Middle frontal gyrus (tissue), 1 donor: ENCODE data around the gene BIK.

Experiments used
- DNase-seq: peaks from one replicate; pipeline ENCODE4 v3.0.0-alpha.2; 2015; ENCODE audit warnings: low spot score; ENCODE audit errors: extremely low spot score

BIK gene, protein sequence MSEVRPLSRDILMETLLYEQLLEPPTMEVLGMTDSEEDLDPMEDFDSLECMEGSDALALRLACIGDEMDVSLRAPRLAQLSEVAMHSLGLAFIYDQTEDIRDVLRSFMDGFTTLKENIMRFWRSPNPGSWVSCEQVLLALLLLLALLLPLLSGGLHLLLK

GRCh38 chr22:43110444-43110926 lies at the start of gene BIK:
Gene BIK, plus strand, starts transcription at chr22:43110750. Its CDS starts 13,273 bp downstream, at chr22:43124023.
- no peak for DNase-seq

DNA sequence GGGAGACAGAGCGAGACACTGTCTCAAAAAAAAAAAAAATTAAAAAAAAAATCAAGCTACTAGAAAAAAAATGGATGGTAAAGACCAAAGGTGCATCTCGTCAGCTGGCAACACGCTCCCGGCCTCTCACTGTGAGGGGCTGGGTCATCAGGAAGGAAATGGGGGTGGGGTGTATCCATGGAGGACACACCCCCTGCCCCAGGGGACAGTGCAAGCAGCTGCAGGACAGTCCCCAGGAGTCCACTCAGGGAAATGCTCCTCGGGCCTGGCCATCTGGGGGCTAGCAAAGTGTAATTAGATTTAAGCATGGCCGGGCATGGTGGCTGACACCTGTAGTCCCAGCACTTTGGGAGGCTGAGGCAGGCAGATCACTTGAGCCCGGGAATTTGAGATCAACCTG lies 44.4 kb upstream of the BIK start:
- DNase-seq, result no peak

GRCh38 chr22:43066844-43067385 lies 43.6 kb upstream of the BIK start:
- no peak for DNase-seq

DNA sequence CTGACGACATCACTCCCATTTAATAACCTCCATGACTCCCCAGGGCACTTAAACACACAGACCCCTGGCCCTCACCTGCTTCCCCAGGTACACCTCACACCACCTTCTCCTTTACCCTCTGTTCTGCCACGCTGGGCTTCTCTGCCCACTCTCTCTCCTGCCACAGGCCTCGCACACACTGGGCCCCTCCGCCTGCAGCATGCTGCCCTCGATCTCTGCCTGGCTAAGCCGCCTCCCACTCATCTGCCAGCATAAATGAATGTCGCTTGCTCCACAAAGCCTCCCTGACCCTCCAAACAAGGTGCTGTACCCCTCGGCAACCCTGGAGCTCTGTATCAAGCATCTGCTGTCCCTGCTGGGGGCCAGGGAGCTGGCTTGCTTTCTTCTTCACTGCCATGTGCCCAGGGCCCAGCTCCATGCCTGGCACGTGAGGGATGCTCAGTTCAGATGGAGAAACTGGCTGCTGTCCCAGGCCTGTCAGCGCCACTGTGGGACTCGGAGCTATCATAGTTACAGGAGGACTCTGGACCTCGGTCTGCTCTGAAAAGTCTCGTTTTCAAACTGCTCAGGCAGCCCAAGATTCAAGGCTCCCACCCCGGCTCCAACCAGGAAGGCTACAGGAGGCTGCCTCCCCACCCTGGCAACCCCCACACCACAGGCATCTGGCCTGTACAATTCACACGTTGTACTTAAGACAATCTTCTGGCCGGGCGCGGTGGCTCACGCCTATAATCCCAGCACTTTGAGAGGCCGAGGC lies 33.3 kb upstream of the BIK start:
- DNase-seq, result no peak

DNA sequence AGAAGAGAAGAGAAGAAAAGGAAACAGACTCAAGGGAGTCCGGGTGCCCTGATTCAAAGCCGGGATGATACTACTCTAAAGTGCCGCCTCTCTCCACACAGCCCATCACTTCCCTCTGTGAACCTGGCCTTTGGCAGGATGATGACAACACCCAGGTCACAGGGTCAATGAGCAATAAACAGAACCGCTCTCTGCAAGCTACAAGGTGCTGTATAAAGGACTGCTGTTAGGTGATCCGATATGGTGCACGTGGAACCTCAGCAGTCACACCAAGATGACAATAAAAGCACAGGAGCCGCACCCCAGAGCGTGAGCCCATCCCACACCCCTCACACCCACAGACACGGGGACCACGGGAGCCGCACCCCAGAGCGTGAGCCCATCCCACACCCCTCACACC lies 32.0 kb upstream of the BIK start:
- no peak for DNase-seq

GRCh38 chr22:43079742-43080141 lies 30.8 kb upstream of the BIK start:
- DNase-seq, result no peak

DNA sequence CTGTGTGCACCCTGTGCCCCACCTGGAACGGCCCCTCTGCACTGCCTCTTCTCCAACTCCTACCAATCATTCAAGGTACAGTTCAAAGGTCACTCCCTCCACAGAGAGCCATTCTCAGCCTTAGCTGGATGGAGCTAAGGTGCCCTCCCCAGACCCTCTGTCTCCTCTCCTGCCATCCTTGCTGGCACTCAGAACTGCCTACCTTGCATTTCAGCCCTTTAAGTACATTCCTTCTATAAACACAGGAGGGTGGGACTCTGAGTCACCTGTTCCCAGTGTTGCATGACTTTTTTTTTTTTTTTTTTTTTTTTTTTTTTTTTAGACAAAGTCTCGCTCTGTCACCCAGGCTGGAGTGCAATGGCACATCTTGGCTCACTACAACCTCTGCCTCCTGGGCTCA lies 29.9 kb upstream of the BIK start:
- DNase-seq, result no peak

- DNase-seq, result no peak
Measured at GRCh38 chr22:43081968-43082367, 28.6 kb upstream of the BIK start.

GRCh38 chr22:43085658-43086606 lies 24.6 kb upstream of the BIK start:
- DNase-seq, result no peak

DNA sequence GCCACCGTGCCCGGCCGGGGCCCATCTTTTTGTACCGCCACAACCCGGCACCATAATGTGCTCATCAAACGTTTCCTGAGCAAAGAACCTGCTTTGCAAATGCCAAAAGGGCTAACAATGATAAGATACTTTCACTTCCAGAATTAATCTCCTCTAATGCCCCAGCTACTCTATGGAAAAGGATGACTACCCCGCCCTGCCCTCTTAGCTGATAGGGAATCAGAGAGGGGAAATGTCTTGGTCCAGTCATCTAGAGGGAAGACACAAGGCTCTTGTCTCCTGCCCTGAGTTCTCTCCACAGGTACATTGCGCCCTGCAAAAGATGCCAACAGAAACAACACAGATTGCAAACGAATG lies 21.9 kb upstream of the BIK start:
- DNase-seq, result no peak

DNA sequence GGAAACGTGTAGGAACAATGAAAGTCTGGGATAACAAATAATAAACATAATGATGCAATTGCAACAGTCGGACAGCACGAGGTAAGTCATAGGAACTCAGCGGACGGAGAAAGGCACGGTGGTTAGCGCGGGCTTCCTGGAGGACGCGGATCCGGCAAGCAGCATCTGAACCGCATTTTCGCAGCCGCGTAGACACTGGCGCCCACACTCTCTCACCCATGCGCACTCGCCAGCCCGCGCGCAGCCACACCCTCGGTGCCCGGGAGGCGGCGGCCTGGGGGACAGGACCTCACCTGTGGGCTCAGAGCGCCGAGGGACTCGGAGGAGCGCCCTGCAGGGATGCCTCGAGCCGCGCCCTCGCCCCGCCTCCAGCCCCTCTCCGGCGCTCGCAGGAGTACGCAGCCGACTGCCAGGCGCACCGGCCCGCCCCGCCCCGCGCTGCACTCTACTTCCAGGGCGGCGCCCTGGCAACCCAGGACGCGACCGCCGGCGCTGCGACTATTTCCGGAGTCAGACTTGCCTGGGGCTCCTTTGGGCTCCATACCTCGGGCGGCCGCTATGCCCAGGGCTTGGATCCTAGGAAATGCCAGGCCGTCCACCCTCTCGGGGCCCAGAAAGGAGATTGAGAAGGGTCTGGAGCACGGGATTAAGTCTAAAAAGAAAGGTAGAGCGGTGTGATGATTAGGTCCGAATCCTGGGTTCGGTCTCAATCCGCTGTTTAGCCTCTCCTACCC lies 21.4 kb upstream of the BIK start, which contains the start of gene TTLL1:
Gene TTLL1, minus strand, starts transcription at position 408 of the 734 bp plus-strand sequence. CDS start 13,805 bp downstream, outside the sequence.
- DNase-seq, result peak; percentile 78

GRCh38 chr22:43090130-43090789 lies 20.3 kb upstream of the BIK start:
- peak; percentile 20 for DNase-seq

DNA sequence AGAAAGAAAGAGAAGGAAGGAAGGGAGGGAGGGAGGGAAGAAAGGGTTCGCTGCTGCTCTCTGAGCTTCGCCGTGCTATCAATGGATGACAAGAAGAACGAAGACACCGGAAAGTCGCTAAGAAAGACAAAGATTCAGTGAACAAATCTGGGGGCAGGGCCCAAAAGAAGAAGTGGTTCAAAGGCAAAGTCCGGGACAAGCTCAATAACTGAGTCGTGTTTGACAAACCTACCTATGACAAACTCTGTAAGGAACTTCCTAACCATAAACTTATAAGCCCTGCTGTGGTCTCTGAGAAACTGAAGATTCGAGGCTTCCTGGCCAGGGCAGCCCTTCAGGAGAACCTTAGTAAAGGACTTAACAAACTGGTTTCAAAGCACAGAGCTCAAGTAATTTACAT lies 18.5 kb upstream of the BIK start:
- no peak for DNase-seq

DNA sequence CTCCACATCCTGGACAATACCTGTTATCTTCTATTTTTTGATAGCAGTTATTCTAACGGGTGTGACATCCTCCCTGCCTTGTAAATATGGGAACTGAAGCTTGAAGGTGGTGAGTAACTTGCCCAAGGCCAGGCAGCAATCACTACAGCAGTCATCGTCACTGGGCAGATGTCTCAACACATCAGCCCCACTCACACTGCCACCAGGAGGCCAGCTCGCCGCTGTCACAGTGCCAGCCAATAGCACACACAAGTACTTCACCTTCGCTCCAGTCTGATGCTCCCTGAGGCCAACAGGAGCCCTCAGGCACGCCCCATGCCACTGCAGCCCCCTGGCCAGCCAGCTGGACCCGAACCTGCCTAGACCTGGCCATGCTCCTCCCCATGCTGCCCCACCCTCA lies 16.5 kb upstream of the BIK start:
- DNase-seq, result no peak

GRCh38 chr22:43094551-43094950 lies 16.0 kb upstream of the BIK start:
- DNase-seq, result no peak

- DNase-seq, result no peak
Measured at GRCh38 chr22:43096420-43096819, 14.1 kb upstream of the BIK start.

DNA sequence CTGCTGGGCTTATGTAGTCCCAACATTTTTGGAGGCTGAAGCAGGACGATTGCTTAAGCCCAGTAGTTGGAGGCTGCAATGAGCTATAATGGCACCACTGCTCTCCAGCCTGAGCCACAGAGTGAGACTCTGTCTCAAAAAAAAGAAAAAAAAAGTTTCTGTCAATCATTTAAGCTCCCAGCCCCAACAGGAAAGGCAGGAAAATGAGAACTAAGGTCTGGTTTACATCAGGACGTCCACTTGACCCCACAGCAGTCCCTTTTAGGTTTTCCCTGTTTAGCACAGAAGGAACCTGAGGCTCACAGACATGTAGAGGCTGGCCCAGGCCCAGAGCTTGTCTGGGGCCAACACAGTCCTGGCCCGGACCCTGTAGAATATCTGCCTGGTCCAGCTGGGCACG lies 12.2 kb upstream of the BIK start:
- DNase-seq, result no peak

GRCh38 chr22:43099095-43099494 lies 11.5 kb upstream of the BIK start:
- DNase-seq, result no peak

GRCh38 chr22:43100225-43100624 lies 10.3 kb upstream of the BIK start:
- no peak for DNase-seq

DNA sequence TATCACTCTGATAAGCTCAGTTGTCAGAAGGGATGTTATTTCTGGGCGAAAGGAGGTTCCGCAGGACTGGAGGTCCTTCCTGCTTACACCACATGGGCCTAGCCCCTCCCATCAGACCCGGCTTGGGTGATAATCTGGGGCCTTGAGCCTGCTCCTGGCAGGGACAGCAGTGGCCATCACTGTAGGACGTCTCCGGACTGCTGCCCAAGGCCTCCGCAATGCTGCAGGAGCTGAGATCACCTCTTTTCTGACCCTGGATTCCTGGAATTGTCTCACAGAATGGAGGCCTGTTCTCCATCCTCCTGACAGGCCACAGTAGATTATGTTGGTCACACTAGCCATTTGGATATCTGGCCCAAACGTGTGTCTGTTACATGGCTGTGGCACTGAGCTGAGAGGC lies 9.2 kb upstream of the BIK start:
- DNase-seq, result no peak
